Fibroblast of lung (primary cell): Measurements from ENCODE around the gene BCL7A.

Source experiments
- CTCF ChIP-seq, 2 donors: IDR thresholded peaks in 1 of 2; conservative IDR thresholded peaks in 1 of 2; 1 replicate in 1 of 2; 2 replicates in 1 of 2; pipeline ENCODE4 v1.5.1; 2011 to 2012; ENCODE audit warnings: low read length in 2 of 2, control low read depth in 1 of 2, inconsistent platforms in 1 of 2, low read depth in 1 of 2, mild to moderate bottlenecking in 1 of 2
- EZH2 ChIP-seq: IDR thresholded peaks from 2 replicates; pipeline ENCODE4 v1.5.1; 2012; ENCODE audit warnings: low read length, control low read depth, mild to moderate bottlenecking; ENCODE audit errors: missing control alignments

DNA sequence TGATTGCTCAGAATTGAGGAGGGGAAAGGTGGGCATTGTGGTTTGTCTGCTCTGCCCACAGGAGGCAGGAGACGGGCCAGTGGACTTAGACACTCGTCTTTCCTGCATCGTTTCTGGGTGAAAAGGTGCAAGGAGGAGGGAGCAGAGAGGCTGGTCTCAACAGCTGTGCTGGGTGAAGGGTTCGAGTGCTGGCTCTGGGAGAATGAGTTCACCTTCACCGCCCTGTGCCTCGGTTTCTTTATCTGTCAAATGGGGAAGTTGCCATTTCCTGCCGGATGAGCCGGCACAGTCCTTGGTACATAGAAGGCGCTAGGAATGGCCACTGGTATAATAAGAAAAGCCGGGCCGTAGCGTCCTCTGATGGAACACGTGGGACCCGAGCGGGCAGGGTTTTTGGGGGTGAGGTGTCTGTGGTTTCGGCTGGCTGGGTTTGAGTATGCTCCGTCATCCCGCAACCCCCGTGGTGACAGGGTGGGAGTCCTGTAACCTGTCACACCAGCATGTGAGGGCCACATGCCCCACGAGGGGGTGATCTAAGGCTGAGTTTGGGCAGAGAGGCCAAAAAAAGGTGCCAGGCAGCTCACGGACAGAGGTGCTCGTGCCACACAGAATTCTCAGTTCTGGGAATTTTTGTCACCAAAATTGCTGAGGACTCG lies 7.3 kb downstream of the BCL7A start:
- TF ChIP-seq CTCF (conservative IDR thresholded peaks at IDR 0.05 in 1 of 2, IDR thresholded peaks at IDR 0.05 in 1 of 2; ENCODE audit: low read depth in 1 of 2, low read length in 2 of 2): no peak
- TF ChIP-seq EZH2: no peak
